Measurements from ENCODE around the gene DBP.

Gene DBP

GRCh38 chr19:48613852-48614435 lies 23.2 kb downstream of the DBP start:
- no peak for DNase-seq (ENCODE audit: extremely low read depth, low read depth)
- no peak for TF ChIP-seq CTCF (IDR thresholded peaks at IDR 0.05; ENCODE audit: low read depth, low read length)

GRCh38 chr19:48613024-48613851 lies 23.9 kb downstream of the DBP start:
- TF ChIP-seq CTCF (IDR thresholded peaks at IDR 0.05; ENCODE audit: low read depth, low read length): no peak
- no peak for DNase-seq (ENCODE audit: extremely low read depth, low read depth)

- no peak for TF ChIP-seq CTCF (IDR thresholded peaks at IDR 0.05; ENCODE audit: low read depth, low read length)
- DNase-seq (ENCODE audit: extremely low read depth, low read depth): no peak
Measured at GRCh38 chr19:48611872-48612271, 25.3 kb downstream of the DBP start.

- no peak for DNase-seq (ENCODE audit: extremely low read depth, low read depth)
- TF ChIP-seq CTCF (IDR thresholded peaks at IDR 0.05; ENCODE audit: low read depth, low read length): no peak
Measured at GRCh38 chr19:48609571-48610108, 27.5 kb downstream of the DBP start.

GRCh38 chr19:48608798-48609263 lies 28.3 kb downstream of the DBP start:
- TF ChIP-seq CTCF (IDR thresholded peaks at IDR 0.05; ENCODE audit: low read depth, low read length): peak; percentile 55
- no peak for DNase-seq (ENCODE audit: extremely low read depth, low read depth)

- no peak for TF ChIP-seq CTCF (IDR thresholded peaks at IDR 0.05; ENCODE audit: low read depth, low read length)
- DNase-seq (ENCODE audit: extremely low read depth, low read depth): no peak
Measured at GRCh38 chr19:48607359-48607755, 29.8 kb downstream of the DBP start.

All from AG09319 (cell line).